Keratinocyte (primary cell): ENCODE data around the gene GOPC. TPM values are rescaled to one million over a fixed set of nuclear protein-coding genes. Genes with fewer than 3 reads are reported as not detected.

Experiments
- DNase-seq: peaks from one replicate; pipeline ENCODE4 v3.0.0-alpha.2; 2011; ENCODE audit warnings: low read depth, missing footprints, low spot score
- FAIRE-seq: peaks from 2 replicates; lab custom pipeline; 2011; peaks lifted over from hg19 to GRCh38; lab: Jason Lieb, UNC
- H2AFZ ChIP-seq: 2 replicates; pipeline ENCODE4 v1.6.0; 2012; ENCODE audit warnings: low read length, control low read depth, inconsistent platforms; ENCODE audit not compliant: control insufficient read depth
- H3K27ac ChIP-seq: 2 replicates; pipeline ENCODE4 v1.5.1; 2011; ENCODE audit warnings: low read length; ENCODE audit not compliant: control insufficient read depth, insufficient read depth
- H3K27me3 ChIP-seq: 3 replicates; pipeline ENCODE4 v1.6.0; 2011; ENCODE audit warnings: low read length; ENCODE audit not compliant: control insufficient read depth, insufficient read depth; ENCODE audit errors: extremely low read depth
- H3K36me3 ChIP-seq, 2 experiments: 2 replicates in 1 of 2; 3 replicates in 1 of 2; pipeline ENCODE4 v1.5.1; 2011; ENCODE audit warnings: low read length in 2 of 2, mild to moderate bottlenecking in 1 of 2; ENCODE audit not compliant: control insufficient read depth in 2 of 2, insufficient read depth in 2 of 2; ENCODE audit errors: extremely low read depth in 1 of 2
- H3K4me1 ChIP-seq: 3 replicates; pipeline ENCODE4 v1.5.1; 2011; ENCODE audit warnings: low read length; ENCODE audit not compliant: control insufficient read depth, insufficient read depth; ENCODE audit errors: extremely low read depth
- H3K4me2 ChIP-seq: 3 replicates; pipeline ENCODE4 v1.6.0; 2011; ENCODE audit warnings: low read depth, low read length; ENCODE audit not compliant: control insufficient read depth, insufficient read depth; ENCODE audit errors: extremely low read depth
- H3K4me3 ChIP-seq, 3 experiments: fragments of 200-600 bp in 1 of 3; sonication (generic) in 1 of 3; 2 replicates in 2 of 3; 3 replicates in 1 of 3; pipeline ENCODE4 v1.5.1; 2011 to 2016; ENCODE audit warnings: low read length in 3 of 3, mild to moderate bottlenecking in 3 of 3, control low read depth in 2 of 3, inconsistent platforms in 1 of 3, low read depth in 1 of 3, mixed read lengths in 1 of 3, mixed run types in 1 of 3, moderate library complexity in 1 of 3; ENCODE audit not compliant: control insufficient read depth in 2 of 3, insufficient read depth in 2 of 3; ENCODE audit errors: extremely low read depth in 1 of 3
- H3K79me2 ChIP-seq: 2 replicates; pipeline ENCODE4 v1.6.0; 2012; ENCODE audit warnings: low read length; ENCODE audit not compliant: control insufficient read depth, insufficient read depth
- H3K9ac ChIP-seq: 3 replicates; pipeline ENCODE4 v1.6.0; 2011; ENCODE audit warnings: low read length; ENCODE audit not compliant: control insufficient read depth, insufficient read depth; ENCODE audit errors: extremely low read depth
- H3K9me1 ChIP-seq: 3 replicates; pipeline ENCODE4 v1.6.0; 2011; ENCODE audit warnings: low read length; ENCODE audit not compliant: control insufficient read depth, insufficient read depth; ENCODE audit errors: extremely low read depth
- H3K9me3 ChIP-seq: 2 replicates; pipeline ENCODE4 v1.5.1; 2012; ENCODE audit warnings: low read depth, low read length; ENCODE audit not compliant: control insufficient read depth
- H4K20me1 ChIP-seq: 3 replicates; pipeline ENCODE4 v1.6.0; 2011; ENCODE audit warnings: low read length; ENCODE audit not compliant: control insufficient read depth, insufficient read depth; ENCODE audit errors: extremely low read depth
- EZH2 ChIP-seq: IDR thresholded peaks from one replicate; pipeline ENCODE4 v1.6.1; 2012; ENCODE audit warnings: inconsistent platforms, mild to moderate bottlenecking, low read length, moderate library complexity
- dilution Hi-C: fragments of 300-500 bp; cut with MboI; formaldehyde crosslinking; loops from one replicate; pipeline ENCODE4 v1.7.0; 2020; ENCODE audit warnings: low sequenced_read_pairs; ENCODE audit not compliant: extremely low pct_ligation_motif_present
- polyA plus RNA-seq, 5 experiments: library from polyadenylated mRNA; depleted of rRNA in 3 of 5; stranded (reverse) in 3 of 5; stranded (forward) in 1 of 5; unstranded in 1 of 5; fragments of >200 nt; gene quantifications; 1 replicate in 1 of 5; 2 replicates in 3 of 5; 3 replicates in 1 of 5; pipeline versions ENCODE4 v1.2.1 to v1.2.3, GENCODE V29; 2011 to 2012; ENCODE audit warnings: missing spikeins in 2 of 5, low read depth in 1 of 5, low replicate concordance in 1 of 5
- TF ChIP-seq, protein P1 (sequence below), 3 experiments: IDR thresholded peaks in 1 of 3; conservative IDR thresholded peaks in 1 of 3; optimal IDR thresholded peaks in 1 of 3; 2 replicates in 2 of 3; 3 replicates in 1 of 3; pipeline versions ENCODE3 to v1.5.1; 2011; ENCODE audit warnings: low read length in 3 of 3, mild to moderate bottlenecking in 3 of 3, moderate library complexity in 2 of 3, control low read depth in 1 of 3, inconsistent platforms in 1 of 3; ENCODE audit not compliant: insufficient read depth in 2 of 3; ENCODE audit errors: extremely low read depth in 1 of 3

GOPC gene
- polyA plus RNA-seq, 1 donor (not counting 4 experiments of a cell fraction or from before 2014, with no cell fraction given): 33.9 TPM

DNA sequence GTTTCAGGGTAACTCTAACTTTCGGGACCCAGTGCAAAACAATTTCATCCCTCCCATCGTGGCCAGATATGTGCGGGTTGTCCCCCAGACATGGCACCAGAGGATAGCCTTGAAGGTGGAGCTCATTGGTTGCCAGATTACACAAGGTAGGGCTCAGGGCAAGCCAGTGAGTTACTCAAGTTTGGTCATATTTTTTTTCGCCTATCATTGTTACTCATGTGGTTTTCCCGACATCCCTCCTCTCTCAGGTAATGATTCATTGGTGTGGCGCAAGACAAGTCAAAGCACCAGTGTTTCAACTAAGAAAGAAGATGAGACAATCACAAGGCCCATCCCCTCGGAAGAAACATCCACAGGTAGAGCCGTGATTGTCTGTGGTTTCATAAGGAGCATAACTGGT is 61.6 kb downstream of the GOPC start:
- no peaks in the 10 kb centered on the region for H4K20me1 ChIP-seq
- H3K4me3 ChIP-seq: no peak overlapping the region
- H3K27me3 ChIP-seq: no peaks in the 10 kb centered on the region
- TF ChIP-seq, protein P1, sequence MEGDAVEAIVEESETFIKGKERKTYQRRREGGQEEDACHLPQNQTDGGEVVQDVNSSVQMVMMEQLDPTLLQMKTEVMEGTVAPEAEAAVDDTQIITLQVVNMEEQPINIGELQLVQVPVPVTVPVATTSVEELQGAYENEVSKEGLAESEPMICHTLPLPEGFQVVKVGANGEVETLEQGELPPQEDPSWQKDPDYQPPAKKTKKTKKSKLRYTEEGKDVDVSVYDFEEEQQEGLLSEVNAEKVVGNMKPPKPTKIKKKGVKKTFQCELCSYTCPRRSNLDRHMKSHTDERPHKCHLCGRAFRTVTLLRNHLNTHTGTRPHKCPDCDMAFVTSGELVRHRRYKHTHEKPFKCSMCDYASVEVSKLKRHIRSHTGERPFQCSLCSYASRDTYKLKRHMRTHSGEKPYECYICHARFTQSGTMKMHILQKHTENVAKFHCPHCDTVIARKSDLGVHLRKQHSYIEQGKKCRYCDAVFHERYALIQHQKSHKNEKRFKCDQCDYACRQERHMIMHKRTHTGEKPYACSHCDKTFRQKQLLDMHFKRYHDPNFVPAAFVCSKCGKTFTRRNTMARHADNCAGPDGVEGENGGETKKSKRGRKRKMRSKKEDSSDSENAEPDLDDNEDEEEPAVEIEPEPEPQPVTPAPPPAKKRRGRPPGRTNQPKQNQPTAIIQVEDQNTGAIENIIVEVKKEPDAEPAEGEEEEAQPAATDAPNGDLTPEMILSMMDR (optimal IDR thresholded peaks at IDR 0.05 in 1 of 3, IDR thresholded peaks at IDR 0.05 in 1 of 3, conservative IDR thresholded peaks at IDR 0.05 in 1 of 3; ENCODE audit: extremely low read depth in 1 of 3, insufficient read depth in 2 of 3, low read length in 3 of 3): no peak
- no peak for TF ChIP-seq EZH2
- no peak overlapping the region for H3K9ac ChIP-seq
- peak overlapping the region; percentile 33 for H3K4me2 ChIP-seq
- H3K27ac ChIP-seq: peak overlapping the region; percentile 35
- dilution Hi-C loops: no loop called here
- H3K79me2 ChIP-seq: no peaks in the 10 kb centered on the region
- FAIRE-seq (peak; percentile 91), DNase-seq (peak; percentile 54)
- no peaks in the 10 kb centered on the region for H3K9me1 ChIP-seq
- peaks cover 0 to 10% of the 10 kb centered on the region in 2 experiments for H3K36me3 ChIP-seq
- peaks cover 31% of the 10 kb centered on the region for H3K4me1 ChIP-seq
- H2AFZ ChIP-seq: no peak overlapping the region
- H3K9me3 ChIP-seq: no peaks in the 10 kb centered on the region

DNA sequence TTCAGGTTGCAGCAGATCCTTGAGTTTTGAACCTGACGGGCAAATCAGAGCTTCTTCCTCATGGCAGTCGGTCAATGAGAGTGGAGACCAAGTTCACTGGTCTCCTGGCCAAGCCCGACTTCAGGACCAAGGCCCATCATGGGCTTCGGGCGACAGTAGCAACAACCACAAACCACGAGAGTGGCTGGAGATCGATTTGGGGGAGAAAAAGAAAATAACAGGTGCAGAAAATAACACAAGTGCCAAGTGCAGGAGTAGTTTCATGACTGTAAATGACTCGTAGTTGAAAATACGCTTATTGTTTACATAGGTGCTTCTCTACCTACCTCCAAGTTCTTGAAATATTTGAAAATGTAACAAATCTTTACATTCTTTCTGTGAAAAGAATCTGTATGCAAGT is 63.7 kb downstream of the GOPC start:
- FAIRE-seq (no peak), DNase-seq (no peak)
- Histone ChIP-seq H3K79me2 (no peaks in the 10 kb centered on the region), H3K4me2 (no peak overlapping the region), H3K36me3 (peaks cover 2 to 10% of the 10 kb centered on the region in 2 experiments), H3K9ac (no peak overlapping the region), H3K27ac (no peak overlapping the region), H4K20me1 (no peaks in the 10 kb centered on the region), H3K4me1 (peaks cover 23% of the 10 kb centered on the region), H3K27me3 (no peaks in the 10 kb centered on the region), H3K4me3 (no peak overlapping the region), H2AFZ (no peak overlapping the region), H3K9me1 (no peaks in the 10 kb centered on the region), H3K9me3 (no peaks in the 10 kb centered on the region)
- TF ChIP-seq, protein P1 (optimal IDR thresholded peaks at IDR 0.05 in 1 of 3, IDR thresholded peaks at IDR 0.05 in 1 of 3, conservative IDR thresholded peaks at IDR 0.05 in 1 of 3; ENCODE audit: extremely low read depth in 1 of 3, insufficient read depth in 2 of 3, low read length in 3 of 3): no peak
- no peak for TF ChIP-seq EZH2
- dilution Hi-C loops: no loop called here
